GM04504 (cell line): ENCODE results near the gene TRAPPC2L.
A peak's percentile ranks its signal among the peaks of the same experiment; 100 is the strongest.

Experiments
- DNase-seq: peaks from one replicate; pipeline ENCODE4 v3.0.0-alpha.2; 2012; ENCODE audit warnings: low read depth

The TRAPPC2L gene, protein sequence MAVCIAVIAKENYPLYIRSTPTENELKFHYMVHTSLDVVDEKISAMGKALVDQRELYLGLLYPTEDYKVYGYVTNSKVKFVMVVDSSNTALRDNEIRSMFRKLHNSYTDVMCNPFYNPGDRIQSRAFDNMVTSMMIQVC

DNA sequence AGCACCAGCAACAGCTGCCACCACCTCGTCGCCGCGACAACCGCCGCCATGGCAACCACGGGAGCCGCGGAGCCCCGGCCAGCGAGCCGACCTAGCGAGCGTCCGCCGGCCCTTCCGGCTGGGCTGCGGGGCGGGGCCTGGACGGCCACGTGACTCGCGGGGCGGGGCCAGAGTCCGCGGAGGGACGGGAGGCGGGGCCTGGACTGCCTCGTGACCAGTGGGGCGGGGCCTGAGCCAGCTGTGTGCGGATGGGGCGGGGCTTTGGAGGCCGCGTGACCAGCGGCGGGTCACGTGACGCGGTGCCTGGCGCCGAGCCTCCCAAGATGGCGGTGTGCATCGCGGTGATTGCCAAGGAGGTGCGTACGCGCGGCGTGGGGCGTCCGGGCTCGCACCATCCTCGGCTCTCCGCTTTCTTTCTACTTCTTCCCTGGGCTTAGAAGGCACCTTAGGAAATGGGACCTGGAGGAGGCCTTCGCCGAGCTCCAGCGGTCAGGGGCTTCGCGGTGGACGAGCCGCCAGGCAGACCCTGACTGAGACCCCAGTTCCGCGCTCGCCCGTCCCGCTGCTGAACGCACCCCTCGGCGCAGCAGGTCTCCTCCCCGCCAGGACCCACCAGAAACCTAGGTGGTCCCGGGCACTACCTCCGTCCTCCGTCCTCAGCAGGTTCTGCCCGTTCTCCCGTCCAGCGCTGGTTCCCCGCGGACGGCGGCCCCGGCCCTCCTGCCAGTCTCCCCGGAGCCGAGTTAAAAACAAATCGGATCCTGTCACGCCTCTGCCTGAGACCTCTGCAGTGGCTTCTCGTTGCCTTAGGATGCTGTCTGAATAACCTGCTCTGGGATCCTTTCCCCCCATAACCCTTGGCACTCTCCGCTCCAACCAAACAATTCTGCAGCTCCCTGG lies at the start of gene TRAPPC2L, which contains the start of gene GALNS:
TRAPPC2L (plus strand) TSS at position 300 of the 900 bp plus-strand sequence; CDS start at position 324, 24 bp downstream.
GALNS (minus strand) TSS at position 120 of the 900 bp plus-strand sequence; CDS start at position 50, 70 bp downstream.
- peak; percentile 89 for DNase-seq

DNA sequence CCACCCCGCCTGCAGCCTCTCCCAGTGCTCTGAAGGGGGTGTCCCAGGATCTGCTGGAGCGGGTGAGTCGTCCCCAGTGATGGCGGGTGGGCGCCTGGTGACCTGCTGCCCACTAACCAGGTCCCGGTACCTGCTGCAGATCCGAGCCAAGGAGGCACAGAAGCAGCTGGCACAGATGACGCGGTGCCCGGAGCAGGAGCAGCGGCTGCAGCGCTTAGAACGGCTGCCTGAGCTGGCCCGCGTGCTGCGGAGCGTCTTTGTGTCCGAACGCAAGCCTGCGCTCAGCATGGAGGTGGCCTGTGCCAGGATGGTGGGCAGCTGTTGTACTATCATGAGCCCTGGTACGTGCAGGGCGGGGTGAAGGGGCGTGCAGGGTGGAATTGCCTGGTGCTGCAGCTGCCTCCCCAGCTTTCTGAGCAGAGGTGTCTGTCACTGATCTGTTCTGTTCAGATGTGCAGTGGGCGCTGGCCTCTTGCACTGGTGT lies 49.7 kb upstream of the TRAPPC2L start:
- no peak for DNase-seq

DNA sequence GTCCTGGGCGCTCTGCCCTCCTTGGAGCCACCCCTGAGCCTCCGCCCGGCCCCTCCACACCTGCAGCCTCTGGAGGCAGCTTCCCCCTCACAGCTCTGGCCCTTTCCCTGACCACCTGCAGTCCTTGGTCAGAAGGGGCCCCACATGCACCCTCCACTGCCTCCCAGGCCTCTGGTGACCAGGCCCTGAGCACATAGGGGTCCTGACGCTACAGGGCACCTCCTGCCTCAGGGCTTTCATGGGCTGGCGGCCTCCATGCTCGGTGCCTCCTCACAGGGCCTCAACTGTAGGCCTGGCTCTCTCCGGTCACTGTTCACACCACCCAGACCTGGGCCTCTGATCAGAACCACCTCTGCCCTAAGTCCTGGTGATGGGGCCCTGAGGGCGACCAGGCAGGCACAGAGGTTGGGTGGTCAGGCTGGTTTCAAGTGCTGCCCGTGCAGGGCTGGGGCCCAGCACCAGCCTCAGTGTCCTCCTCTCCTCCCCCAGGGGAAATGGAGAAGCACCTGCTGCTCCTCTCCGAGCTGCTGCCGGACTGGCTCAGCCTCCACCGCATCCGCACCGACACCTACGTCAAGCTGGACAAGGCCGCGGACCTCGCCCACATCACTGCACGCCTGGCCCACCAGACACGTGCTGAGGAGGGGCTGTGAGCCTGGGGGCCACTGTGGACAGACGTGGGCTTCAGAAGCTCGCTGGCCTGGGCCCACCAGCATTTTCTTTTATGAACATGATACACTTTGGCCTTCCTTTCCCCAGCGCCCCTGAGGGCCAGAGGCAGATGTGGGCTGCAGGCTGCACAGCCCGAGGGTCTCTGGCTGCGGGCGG lies 49.1 kb upstream of the TRAPPC2L start:
- DNase-seq: no peak

DNA sequence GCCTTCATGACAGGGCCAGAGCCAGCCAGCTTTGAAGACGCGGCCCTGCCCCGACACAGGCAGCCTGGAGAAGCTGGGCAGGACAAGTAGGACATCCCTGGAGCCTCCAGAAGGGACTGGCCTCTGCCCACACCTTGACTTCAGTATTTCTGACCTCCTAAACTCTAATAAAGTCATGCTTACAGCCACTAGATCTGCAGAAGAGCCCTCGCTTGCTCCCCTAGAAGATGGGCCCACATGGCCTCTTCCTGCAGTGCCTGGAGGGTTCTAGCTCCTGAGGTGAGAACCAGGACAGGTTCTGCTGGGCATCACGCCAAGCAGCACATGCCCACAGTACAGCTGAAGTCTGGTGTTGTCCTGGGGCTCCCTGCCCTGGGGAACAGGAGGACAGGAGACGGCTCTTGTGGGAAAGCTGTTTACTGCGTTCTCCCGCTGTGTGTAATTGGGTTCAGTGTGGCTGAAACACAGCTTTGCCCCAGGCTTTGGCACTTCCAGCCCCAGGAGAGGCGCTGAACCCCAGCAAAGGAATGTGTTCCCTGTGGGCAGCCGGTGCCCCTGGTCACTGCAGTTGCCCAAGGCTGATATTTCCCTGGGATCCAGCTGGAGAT lies 47.8 kb upstream of the TRAPPC2L start:
- no peak for DNase-seq

DNA sequence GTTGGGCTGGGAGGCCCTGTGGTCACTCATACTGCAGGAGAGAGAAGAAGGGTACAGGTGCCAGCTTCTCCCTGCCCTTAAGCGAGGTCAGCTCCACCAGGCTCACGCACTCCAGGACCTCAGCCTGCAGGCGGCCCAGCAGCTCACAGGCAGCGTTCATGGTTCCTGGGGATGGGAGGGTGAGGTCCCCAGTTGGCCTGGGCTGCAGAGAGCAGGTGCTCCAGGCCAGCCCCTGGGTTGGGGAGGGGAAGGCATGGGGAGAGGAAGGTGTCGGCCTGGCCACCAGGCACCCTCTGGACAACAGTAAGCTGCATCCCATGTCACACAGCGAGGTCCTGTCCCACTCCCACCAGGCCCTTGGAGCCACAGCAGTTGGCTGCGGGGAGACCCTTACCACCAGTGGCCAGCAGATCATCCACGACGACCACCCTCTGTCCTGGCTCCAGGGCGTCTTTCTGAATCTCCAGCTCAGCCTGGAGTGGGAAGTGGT lies 47.2 kb upstream of the TRAPPC2L start:
- no peak for DNase-seq

DNA sequence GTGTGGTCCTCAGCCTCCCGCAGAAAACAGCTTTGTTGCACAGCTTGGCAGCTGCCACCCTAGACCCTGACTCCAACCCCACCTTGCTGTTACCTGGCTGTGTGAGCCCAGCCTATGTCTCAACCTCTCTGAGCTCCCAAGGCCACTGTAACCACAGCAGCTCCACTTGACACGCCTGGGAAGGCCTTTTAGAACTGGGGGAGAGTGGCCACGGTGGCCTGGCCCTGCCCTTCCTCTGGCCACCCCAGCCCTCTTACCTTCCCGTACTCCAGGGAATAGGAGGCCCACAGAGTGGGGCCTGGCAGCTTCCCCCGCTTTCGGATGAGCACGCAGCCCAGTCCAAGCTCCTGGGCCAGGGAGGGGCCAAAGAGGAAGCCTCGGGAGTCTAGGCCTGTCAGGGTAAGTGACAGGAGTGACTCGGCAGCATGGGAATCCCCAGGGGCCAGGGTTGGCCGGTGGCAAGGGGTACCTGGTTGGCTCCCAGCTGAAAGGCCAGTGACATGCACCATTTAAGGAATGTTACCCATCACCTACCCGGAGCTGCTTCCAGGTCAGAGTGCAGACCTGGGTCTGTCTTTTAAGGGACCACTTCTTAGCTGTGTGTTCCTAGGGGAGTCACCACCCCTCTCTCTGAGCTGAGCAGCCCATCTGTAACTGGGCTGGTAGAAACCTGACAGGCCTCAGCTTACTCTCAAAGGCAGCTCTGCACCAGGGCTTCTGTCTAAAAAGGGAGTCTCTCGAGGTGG lies 46.6 kb upstream of the TRAPPC2L start:
- no peak for DNase-seq

DNA sequence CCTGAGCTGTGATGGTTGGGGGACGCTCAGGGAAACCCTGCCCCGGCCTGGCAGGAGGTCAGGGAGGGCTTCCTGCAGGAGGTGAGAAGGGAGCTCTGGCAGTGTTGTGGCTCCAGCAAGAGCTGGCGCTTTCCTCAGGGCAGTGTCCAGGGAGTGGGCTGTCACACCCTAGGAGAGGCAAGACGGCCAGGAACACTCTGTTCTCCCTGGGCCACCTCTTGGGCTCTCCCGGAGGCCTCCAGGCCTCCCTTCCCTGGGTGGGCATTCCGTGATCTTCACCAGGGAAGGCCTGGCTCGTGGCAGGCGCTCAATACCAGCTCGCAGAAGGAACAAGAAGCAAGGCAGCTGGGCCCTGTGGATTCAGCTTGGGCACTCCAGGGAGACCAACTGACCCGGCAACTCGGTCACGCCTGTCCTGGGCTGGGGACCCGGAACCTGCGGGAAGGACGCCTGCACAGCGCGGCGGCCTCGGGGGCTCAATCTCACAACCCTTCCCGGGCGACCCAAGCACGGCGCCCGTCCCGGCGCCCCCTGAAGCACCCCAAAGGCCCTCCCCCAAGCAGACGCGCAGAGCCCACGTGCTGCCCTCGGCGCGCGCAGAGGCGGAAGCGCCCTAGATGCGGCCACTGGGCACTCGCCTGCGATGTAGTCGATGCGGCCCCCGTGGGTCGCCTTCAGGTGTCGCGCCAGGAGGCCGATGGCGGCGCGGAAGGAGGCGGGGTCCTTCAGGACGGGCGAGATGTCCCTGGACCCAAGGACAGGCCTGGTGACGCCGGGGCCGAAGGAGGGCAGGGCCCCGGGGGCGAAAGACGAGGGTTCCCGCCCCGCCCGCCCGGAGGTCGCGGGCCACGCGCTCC lies 45.8 kb upstream of the TRAPPC2L start:
- peak; percentile 46 for DNase-seq

DNA sequence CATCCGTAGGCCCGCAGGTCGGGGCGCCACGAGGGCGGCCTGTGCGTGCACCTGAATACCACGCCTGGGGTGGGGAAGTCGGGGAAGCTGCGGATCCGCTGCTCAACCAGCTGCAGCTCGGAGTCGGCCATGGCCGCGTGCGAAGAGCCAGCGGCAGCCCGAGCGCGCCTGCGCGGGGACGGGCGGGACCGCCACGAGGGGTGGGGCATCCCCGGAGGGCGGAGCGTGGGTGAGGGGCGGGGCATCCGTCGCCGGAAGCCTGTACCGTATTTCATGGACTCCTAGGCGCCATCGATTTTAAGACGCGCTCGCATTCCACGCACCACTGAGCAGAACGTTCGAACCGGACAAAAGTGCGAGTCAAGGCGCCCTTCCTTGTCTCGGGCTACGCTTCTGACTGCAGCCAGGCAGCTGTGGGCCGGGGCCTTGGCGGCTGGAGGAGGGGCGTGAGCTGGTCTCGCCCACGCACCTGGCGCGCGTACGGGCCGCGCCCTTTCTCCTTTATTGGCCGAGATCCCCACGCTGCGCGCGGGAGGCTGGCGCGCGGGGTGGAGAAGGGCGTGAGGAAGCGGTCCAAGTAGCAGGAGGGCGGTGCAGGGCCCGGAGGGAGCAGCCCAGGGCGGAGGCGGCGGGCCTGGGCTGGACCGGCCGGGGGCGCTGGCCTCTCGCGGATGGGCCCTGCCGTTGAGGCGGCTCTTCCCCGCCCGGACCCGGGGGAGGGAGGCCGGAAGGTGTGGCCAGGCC lies 45.0 kb upstream of the TRAPPC2L start, which contains the start of gene APRT:
APRT (minus strand) TSS at position 160 of the 744 bp plus-strand sequence; CDS start at position 131, 29 bp downstream.
- DNase-seq: peak; percentile 81

DNA sequence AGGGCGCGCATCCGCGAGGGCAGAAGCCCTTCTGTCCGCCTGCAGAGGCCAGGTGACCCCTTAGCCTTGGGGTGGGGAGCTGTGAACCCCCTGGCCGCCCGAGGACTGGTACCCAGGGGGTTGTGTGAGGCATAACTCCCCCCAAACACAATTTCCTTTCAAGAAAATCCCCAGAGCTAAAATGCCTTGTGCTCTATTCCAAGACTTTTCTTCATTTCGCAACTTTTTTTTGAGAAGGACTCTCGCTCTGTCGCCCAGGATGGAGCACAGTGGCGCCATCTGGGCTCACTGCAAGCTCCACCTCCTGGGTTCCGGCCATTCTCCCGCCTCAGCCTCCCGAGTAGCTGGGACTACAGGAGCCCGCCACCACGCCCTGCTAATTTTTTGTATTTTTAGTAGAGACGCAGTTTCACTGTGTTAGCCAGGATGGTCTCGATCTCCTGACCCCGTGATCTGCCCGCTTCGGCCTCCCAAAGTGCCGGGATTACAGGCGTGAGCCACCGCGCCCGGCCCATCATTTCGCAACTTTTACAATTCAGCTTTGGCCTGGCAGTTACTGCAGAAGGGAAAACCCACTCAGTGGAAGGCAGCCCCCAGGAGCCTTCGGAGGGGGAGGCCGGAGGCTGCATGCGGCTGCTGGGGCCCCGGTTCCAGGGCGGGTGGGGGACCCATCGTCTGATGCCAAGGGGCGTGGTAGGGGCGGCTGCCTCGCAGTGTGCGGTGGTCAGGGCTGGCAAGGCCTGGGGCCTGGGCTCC lies 44.2 kb upstream of the TRAPPC2L start:
- DNase-seq: peak; percentile 27

DNA sequence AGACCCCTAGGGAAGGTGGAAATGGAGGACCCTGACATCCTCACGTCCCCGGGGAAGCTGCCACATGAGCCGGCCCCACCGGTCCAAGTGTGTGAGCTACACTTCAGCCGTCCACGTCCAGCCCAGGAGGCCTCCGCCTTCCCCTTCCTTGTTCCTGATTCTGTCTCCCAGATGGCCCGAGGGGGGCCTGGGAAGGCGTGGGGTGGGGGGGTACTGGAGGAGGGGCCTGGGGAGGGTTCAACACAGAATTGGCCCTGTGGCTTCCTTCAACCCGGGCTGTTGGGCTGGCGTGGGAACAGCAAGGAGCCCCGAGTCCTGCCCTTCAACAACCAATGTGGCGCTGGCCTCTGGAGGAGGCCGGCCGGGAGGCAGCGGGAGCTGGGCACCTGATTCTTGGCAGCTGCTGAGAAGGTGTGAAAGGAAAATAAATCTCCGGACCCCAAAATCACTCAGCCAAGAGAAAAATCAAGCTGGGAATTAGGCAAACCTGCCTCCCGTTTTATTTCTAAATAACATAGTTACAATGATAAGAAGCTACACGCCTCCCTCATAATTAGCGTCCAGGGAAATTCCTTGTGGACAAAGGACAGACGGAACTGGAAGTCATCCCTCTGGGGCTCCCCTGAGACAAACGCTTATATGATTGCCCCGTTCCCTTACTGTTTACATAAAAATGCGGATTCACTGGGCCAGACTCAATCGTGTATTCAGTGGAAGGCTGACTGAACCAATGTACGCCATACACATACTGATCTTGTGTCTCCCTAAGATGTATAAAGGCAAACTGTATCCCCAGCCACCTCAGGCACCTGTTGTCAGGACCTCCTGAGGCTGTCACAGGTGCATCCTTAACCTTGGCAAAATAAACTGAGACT lies 43.4 kb upstream of the TRAPPC2L start:
- no peak for DNase-seq

DNA sequence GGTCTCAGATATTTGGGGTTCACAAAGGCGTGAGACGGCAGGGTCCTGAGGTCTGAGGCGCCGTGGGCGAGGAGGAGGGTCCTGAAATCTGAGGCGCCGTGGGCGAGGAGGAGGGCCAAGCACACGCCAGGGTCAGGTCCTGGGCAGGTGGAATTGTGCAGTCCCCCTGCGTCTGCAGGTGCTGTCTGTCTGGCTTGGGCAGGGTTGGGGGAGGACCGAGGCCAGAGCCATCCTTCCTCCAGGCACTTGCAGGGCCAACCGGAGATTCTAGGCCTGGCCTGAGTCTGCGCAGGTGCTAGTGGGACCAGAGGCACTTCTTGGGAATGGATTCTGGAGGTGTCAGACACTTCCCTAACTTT lies 42.8 kb upstream of the TRAPPC2L start:
- DNase-seq: no peak

DNA sequence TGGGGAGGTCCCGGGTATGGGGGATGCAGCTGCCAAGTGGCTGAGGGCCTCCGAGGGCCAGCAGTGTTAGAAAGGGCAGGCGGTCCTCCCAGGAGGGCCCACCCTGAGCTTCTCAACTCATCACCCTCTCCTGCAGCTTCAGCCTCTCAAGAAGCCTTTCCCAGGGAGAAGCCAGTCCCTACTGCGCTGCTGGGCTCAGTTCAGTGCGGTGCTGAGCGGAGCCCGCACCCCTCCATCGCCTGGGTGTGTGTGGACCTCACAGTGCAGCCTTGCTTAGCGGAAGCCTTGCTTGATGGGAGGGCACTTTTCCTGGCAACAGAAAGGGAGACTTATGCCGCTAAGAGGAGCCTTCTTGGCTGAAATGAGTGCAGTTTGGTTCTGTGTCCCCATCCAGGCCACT lies 41.7 kb upstream of the TRAPPC2L start:
- DNase-seq: no peak

DNA sequence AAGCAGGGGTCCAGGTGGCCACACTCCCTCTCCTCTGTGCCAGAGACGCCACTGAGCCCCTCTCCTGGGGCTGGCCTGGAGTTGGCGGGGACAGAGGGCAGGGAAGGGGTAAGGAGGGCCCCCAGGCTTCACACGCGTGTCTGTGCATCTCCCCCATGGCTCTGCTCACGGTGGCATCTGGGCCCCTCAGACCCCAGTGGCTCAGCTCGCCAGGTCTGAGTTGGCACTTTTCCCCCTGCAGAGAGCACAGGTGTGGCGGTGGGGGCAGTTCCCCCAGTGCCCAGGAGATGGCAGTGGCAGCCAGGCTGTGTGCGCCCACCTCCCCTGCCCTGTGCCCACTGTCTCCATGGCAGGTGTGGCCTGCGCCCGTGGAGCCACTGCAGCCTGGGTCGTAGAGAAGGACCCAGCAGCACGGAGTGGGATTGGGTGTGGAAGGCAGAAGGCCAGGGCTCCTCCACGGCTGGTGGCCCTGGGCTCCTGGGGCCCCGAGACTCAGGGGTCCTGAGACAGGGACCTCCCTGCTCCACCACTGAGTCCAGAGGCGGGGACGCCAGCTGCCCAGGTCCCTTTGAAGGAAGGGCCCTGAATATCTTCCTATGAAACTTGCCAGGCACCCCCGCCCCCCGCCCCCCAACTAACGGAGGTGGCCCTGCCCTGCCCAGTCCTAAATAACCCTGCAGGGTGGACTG lies 40.9 kb upstream of the TRAPPC2L start:
- no peak for DNase-seq

DNA sequence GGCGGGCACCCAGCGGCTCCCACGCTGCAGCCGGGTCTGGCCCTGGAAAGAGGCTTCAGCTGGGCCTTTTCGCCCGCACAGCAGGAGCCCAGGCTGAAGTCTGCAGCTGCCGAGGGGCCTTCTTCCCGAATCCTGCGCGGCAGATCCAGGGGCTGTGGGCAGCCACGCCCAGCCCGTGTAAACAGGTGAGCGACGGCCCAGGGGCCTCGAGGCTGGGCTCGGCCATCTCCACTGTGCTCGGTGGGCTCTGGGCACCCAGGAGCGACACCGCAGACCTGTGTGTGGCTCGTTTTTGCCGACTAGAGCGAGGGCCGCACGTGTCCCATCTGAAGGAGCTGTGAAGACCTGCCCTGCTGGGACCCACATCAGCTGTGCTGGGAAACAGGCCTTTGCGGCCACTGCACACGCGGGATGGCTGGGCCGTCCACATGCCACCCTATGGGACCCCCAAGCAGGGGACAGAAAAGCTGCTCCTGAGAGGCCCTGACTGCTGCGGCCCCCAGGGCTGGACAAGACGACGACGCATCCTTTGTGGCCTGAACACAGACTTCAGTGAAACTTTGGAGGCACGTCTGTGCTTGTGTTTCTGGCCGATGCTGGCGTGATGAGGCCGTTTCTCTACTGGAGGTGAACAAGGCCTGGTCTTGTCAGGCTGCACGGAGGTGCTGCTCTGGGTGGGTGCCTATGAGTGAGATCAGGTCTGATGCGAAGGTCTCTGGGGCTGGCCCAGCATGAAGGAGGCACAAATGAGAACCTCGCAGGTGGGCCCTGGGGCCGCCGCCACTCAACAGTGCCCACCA lies 40.0 kb upstream of the TRAPPC2L start:
- DNase-seq: no peak

DNA sequence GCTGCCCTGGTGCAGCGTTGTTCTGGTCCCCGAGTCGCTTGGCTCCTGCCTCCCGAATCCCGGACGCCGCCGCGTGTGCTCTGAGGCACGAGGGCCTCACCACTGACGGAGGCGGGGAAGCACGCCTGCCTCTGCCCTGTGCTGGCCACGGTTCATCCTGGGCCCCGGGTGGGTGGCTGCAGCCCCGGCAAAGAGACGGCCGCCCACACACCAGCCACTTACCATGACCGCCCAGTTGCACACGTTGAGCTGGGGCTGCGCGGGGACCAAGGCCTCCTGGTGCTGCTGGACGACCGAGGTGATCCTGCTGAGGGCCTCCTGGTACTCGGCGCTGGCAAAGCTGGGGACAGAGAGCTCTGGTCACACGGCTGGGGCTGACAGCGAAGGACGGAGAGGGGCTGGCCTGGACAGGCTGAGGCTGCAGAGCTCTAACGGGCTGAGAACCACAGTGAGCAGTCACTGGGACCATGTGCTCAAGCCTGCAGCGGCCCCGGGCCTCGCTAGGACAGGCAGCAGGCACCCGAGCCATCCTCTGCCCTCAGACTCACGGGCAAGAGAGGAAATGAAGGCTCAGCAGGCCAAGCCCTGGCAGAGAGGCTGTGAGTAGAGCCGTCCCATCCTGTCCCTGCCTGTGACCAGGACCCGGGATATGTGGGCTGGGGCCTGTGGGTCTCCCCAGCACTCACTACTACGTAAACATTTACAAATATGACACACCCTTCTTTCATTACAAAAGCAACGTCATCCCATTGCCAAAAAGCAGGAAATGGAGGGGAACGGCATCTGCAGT lies 38.9 kb upstream of the TRAPPC2L start:
- no peak for DNase-seq
